NCI-H128 (cell line): ENCODE results near the gene NUDT5.

ENCODE experiments used
- DNase-seq: peaks from one replicate; lab custom pipeline; 2025; ENCODE audit not compliant: unreplicated experiment; lab: John Stamatoyannopoulos, UW

NUDT5 gene

DNA sequence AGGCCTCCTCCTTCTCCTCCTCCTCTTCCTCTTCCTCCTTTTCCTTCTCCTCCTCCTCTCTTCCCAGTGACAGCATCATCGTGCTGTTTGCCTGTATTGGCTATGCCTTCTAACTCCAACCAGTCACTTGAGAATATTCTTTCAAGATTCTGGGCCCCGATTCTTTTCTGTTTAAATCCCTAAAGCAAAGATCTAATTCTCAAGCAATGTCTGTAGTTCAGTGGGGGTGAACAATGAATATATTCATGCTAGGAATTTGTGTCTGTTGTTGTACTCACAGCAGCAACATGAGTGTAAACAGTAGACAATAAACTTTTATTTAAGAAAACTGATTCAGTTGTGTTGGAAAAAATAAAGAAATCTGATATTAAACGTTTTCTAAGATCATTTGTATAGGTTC, 30.7 kb downstream of the NUDT5 start:
- no peak for DNase-seq

DNA sequence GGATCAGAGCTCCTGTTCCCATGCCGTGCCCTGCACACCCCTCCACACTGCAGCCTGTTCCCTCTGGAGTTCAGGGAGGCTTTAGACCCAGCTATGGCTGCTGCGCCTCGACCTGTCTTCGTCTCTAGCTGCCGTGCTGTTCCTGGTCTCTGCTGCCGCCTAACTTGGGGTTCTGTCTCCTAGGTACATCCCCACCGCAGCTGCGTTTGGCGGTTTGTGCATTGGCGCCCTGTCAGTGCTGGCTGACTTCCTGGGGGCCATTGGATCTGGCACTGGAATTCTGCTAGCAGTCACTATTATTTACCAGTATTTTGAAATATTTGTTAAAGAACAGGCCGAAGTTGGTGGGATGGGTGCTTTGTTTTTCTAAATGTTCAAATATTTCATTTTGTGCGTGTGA, 31.6 kb downstream of the NUDT5 start:
- no peak for DNase-seq

DNA sequence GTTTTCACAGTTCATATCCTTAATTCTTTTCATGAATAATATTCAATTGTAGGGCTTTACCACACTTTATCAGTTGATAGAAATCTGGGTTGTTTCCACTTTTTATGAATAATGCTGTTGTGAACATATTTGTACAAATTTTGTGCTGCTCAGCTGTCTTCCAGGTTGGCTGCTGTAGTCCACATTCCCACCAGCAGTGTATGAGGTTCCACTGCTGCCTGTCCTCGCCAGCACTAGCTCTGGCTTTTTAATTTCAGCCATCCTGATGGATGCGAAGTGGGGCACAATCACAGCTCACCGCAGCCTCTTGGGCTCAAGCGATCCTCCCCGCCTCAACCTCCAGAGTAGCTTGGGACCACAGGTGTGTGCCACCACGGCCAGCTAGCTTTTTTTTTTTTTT, 32.8 kb downstream of the NUDT5 start:
- no peak for DNase-seq

DNA sequence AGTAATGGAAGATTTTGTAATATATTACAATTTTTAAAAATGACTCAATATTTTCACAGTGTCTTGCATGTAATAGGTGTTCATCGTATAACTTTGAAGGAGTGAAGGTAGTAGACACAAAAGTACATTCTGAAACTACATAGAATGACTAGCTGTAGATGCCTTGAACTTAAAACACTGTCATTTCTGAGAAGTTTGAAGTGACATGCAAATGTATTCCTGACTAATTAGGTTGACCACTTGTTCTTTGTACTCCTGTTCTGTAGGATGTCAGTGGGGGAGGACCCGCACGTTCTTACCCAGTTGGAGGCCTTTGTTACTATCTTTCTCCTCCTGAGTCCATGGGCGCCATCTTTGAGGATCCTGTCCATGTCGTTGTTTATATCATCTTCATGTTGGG, 35.0 kb downstream of the NUDT5 start:
- DNase-seq, result no peak

DNA sequence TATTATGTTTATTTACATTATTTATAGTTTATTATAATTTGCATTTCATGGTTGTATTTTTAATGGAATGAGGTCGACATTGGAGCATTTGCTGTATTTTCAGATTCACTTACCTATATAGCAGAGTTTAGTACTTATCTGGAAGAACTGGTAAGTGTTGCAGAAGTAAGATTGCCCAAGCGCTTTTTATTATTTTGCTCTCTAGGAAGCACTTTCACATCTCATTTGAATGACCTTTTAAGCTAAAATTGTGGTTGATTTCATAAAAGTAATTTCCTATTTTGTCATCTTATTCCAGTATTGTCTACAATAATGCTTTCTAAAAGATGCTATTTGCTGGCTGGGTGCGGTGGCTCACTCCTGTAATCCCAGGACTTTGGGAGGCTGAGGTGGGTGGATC, 37.6 kb downstream of the NUDT5 start:
- DNase-seq, result no peak

DNA sequence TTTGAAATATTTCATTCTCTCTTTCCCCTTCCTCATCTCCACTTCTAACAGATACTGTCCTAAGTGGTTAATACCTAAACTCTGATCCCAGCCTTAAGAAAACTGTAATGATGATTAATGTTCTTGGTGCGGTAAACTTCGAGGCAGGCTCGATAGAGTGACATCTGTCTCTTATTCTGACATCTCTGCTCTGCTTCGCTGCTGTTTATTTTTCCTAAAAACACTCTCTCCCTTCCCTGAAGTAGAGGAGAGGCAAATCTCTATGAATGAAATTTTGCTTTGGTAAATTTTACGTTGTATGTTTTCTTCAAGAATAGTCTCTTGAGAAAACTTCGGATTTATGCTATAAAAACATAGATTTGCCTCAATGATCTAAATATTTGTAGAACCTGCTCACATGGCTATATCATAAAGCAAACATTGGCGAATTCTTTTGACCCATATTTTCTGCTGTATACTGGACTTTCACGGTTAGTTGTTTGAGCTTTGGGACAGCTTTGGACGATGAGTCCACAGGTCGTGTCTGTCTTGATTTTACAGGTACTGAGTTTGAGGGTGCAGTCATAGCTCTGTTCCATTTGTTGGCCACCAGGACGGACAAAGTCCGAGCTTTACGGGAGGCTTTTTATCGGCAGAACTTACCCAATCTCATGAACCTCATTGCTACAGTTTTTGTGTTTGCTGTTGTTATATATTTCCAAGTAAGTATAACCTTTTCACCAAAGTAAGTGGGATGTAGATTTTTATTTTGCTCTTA, 39.1 kb downstream of the NUDT5 start:
- no peak for DNase-seq

DNA sequence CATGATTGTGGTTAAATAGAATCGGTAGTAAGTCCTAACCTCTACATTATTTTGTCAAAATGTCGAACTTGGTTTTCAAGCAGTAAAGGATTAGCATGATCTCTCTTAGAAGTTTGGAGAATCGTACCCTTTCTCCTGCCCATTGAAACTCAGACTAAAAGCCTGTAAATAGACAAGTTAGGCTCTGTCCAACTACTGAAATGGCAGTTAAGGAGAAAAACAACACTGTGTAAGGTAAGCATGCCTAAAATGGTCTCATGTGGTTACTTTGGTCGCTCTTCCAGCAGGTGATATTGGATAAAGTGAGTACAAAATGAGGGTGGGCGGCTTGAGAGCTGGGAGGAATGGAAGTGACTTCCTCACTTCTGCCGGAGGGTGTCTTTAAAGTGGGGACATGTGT, 41.2 kb downstream of the NUDT5 start:
- no peak for DNase-seq

DNA sequence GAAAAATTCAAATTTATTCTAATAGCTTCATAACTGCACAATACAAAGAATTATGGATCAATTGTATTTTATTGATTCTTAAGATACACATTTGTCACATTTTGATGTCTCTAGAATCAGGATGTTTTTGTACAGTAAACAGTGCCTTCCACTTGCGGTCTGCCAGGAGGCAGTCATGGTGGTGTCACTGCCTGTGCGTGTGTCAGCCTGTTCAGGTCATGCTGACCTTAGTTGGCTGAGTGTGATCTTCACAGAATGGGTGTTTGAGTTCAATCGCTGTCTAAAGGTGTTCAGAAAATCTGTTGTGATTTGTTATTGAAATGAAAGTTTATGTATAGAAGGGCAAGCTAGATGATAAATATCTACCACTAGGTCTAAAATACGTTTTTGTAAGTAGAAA, 45.5 kb downstream of the NUDT5 start:
- DNase-seq, result no peak

DNA sequence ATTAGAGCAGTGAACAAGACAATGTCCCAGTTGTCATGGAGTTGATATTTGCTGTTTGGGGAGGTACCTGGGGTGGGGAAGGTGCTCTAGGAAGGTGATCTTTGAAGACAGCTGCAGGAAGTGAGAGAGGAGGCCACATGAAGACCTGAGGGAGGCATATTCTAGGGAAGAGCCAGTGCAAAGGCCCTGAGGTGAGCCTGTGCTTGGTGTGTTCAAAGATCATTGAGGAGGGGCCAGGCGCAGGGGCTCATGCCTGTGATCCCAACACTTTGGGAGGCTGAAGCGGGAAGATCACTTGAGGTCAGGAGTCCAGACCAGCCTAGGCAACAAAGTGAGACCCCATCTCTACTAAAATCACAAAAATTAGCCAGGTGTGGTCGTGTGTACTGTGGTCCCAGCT, 51.2 kb downstream of the NUDT5 start:
- no peak for DNase-seq

DNA sequence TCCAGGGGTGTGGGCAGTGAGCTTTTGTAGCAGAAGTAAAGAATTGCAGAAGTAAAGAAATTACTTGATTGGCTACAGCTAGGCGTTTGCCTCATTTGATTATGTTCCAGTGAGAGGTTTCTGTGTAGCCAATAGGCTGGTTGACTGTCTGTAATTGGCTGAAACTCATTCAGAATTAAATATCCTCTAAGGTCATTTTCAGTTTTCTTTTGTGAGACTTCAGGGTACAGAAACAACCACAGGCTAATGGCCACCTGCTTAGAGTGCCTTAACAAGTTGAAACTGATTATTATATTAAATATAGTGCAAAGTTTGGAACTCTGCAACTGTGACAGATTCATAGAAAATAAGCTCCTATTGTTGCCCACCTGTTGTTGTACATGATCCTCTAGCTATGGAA, 55.7 kb downstream of the NUDT5 start:
- no peak for DNase-seq

DNA sequence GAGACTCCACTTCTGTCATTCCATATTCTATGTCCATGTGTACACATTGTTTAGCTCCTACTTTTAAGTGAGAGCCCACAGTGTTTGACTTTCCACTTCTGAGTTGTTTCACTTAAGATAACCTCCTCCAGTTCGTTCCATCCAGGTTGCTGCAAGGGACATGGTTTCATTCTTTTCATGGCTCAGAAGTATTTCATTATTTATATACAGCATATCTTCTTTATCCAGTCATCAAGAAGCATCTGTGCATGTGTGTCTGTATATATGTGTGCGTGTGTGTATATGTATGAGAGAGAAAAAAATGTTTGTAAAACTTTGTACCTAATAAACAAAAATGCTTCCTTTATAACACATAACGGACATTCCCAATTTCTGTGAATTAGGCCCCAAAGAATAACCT, 60.1 kb downstream of the NUDT5 start:
- no peak for DNase-seq

DNA sequence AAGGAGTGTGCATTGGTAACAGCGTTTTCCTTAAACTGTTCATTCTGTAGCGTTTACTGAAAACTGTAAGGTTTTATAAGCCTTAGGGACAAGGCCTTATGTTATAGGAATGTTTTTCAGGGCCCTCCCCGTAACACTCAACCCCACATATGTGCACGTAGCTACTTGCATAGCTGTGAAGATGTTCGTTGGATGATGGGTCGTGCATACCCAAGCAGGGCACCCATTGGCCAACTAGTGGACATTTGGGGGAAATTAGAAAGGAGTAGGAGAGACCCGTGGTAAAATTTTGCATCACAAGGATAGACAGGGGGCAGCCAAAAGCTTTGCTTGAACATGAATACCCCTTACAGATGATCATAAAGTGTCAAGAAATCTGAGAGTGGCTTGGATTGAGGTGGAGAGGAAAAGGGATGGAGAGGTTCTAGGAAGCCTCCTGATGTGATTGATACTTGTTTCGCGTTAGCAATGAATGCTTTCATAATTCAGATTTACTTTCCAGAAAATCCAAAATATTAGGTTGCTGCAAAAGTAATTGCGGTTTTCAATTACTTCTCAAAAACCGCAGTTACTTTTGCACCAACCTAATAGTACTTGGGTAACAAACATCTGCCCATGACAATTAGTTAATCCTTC, 65.3 kb downstream of the NUDT5 start:
- DNase-seq, result peak; percentile 4

DNA sequence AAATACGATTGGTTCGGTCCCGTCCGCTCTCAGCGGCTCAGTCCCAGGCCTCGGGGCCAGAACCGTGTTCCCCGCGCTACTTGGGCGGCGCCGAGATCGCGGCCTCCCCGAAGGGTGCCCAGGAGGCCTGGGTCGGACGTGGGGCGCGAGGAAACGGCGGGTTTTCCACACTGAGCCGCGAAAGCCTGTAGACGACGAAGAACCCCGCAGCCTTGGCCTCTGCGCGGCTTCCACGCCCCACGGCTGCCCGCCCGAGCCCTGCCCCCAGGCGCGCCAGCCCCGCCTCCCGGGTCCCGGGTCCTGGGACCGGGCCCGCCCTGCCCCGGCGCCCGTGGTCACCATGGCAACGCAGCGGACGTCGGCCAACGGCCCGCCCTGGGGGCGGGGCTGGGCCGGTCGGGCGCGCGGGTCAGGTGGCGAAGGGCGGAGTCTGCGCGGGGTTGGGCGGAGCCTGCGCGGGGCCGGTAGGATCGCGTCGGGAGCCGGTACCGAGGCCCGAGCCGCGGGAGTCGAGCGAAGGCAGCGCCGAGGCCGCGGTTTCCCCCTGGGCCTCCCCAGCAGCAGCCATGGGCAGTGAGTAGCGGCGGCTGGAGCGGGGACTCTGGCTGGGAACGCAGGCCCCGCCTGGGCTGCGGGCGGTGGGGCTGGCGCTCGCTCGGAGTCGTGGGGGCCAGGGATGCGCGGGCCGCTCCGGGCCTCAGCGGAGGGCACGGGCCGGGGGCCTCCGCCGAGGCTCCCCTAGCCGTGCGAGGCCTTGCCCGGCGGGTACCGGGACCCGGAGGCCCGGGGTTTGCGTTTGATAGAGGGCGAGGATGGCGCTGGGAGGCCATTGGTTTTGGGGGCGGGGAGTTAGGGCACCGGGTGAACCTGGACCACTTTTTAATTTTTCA, 66.2 kb downstream of the NUDT5 start, which contains the start of gene SEC61A2:
SEC61A2 (plus strand) TSS at position 456 of the 890 bp plus-strand sequence; CDS start at position 567, 111 bp downstream.
- DNase-seq, result peak; percentile 79

DNA sequence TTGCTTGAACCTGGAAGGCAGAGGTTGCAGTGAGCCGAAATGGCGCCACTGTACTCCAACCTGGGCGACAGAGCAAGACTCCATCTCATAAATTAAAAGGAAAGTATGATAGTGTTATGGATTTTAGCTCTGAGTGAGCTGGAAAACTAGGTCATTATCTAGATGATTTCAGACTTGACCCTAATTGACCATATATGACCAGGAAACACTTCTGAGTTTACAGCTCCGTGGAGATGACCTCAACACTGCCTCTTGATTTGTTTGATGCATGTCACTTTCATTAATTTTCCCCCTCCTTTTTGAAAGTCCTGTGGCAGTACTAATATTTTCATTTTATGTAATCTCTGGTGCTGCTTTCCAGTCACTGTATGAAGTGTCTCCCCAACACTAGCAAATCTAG, 74.0 kb downstream of the NUDT5 start:
- DNase-seq, result no peak
